Subcutaneous abdominal adipose tissue (tissue), 5 donors: ENCODE measurements around the gene EPN3.
A peak's percentile ranks its signal among the peaks of the same experiment; 100 is the strongest.

Source experiments
- H3K27ac ChIP-seq: one replicate; pipeline ENCODE4 v1.7.0; 2013; ENCODE audit warnings: low read depth, mild to moderate bottlenecking, inconsistent platforms, low read length, moderate library complexity
- H3K27me3 ChIP-seq, 5 donors: one replicate each; pipeline ENCODE4 v1.7.0; 2013; ENCODE audit warnings: low read length in 5 of 5, inconsistent platforms in 1 of 5; ENCODE audit not compliant: control insufficient read depth in 5 of 5, insufficient read depth in 4 of 5
- H3K36me3 ChIP-seq, 5 donors: one replicate each; pipeline ENCODE4 v1.7.0; 2013; ENCODE audit warnings: low read length in 5 of 5; ENCODE audit not compliant: control insufficient read depth in 5 of 5, insufficient read depth in 5 of 5
- H3K4me1 ChIP-seq, 5 donors: one replicate each; pipeline ENCODE4 v1.7.0; 2013; ENCODE audit warnings: low read length in 5 of 5, mild to moderate bottlenecking in 3 of 5, moderate library complexity in 1 of 5; ENCODE audit not compliant: control insufficient read depth in 5 of 5, insufficient read depth in 5 of 5
- H3K4me3 ChIP-seq, 5 donors: one replicate each; pipeline ENCODE4 v1.7.0; 2013; ENCODE audit warnings: low read length in 5 of 5, low read depth in 1 of 5
- H3K9ac ChIP-seq, 5 donors: one replicate each; pipeline ENCODE4 v1.7.0; 2013; ENCODE audit warnings: low read length in 5 of 5, mild to moderate bottlenecking in 4 of 5, moderate library complexity in 3 of 5
- H3K9me3 ChIP-seq, 5 donors: one replicate each; pipeline ENCODE4 v1.7.0; 2013; ENCODE audit warnings: low read length in 5 of 5; ENCODE audit not compliant: control insufficient read depth in 5 of 5
- donor health status: healthy.
- donor health status: healthy.
- donor health status: healthy.
- donor health status: healthy.
- donor health status: healthy.

EPN3 gene

DNA sequence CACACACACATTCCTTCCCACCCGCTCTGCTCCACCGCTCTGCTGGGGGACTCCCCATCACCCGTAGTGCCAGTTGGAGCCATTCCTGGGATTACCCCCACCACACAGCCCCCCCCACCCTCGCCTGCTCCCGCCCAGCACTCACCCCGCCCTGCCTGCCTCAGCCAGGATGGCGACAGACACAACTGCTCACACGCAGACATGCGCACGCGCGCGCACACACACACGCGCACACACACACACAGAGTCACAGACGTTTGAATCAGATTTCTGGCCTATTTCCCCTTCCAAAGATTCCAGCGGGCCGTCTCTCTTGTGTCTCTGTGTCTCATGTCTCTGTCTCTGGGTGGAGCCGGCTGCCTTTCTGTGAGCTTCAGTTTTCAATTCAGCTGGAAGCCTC, 32.4 kb downstream of the EPN3 start:
- Histone ChIP-seq H3K4me3 (no peak overlapping the region), H3K4me1 (peaks cover 0 to 29% (median 14%) of the 10 kb centered on the region in 5 donors), H3K9ac (no peak overlapping the region), H3K9me3 (no peaks in the 10 kb centered on the region), H3K27ac (no peak overlapping the region), H3K27me3 (peaks cover 27 to 53% (median 44%) of the 10 kb centered on the region in 5 donors), H3K36me3 (no peaks in the 10 kb centered on the region)

- H3K4me3 ChIP-seq = no peak overlapping the region
- peaks cover 0 to 22% (median 9%) of the 10 kb centered on the region in 5 donors for H3K4me1 ChIP-seq
- H3K9me3 ChIP-seq = no peaks in the 10 kb centered on the region
- peaks cover 27 to 49% (median 44%) of the 10 kb centered on the region in 5 donors for H3K27me3 ChIP-seq
- H3K9ac ChIP-seq = peak overlapping the region in 1 of 5 donors; percentile 26
- H3K27ac ChIP-seq = no peak overlapping the region
- no peaks in the 10 kb centered on the region for H3K36me3 ChIP-seq
These were observed 33.1 kb downstream of the EPN3 start for GRCh38 chr17:50565402-50566350.

GRCh38 chr17:50566886-50567285, 34.4 kb downstream of the EPN3 start:
- Histone ChIP-seq H3K9ac (no peak overlapping the region), H3K4me1 (peaks cover 0 to 16% (median 4%) of the 10 kb centered on the region in 5 donors), H3K9me3 (no peaks in the 10 kb centered on the region), H3K4me3 (no peak overlapping the region), H3K27ac (no peak overlapping the region), H3K36me3 (no peaks in the 10 kb centered on the region), H3K27me3 (peaks cover 27 to 44% (median 44%) of the 10 kb centered on the region in 5 donors)

DNA sequence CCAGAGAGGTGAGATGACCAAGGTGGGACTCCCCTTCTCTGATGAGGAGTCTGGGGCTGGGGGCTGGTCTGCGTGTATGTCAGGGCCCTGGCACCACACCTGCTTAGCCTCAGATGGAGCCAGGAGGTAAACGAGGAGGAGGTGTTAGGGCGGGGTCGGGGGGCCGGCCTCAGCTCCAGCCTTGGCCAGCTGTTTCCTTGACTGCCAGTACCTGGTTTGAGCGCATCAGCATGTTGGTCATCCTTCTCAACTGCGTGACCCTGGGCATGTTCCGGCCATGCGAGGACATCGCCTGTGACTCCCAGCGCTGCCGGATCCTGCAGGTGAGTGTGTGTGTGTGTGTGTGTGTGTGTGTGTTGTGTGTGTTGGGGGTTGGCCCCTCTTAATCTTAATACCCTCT, 36.1 kb downstream of the EPN3 start:
- H3K4me1 ChIP-seq = peaks cover 0 to 12% (median 4%) of the 10 kb centered on the region in 5 donors
- no peaks in the 10 kb centered on the region for H3K9me3 ChIP-seq
- H3K27me3 ChIP-seq = peaks cover 13 to 31% (median 28%) of the 10 kb centered on the region in 5 donors
- no peak overlapping the region for H3K4me3 ChIP-seq
- H3K27ac ChIP-seq = no peak overlapping the region
- H3K9ac ChIP-seq = no peak overlapping the region
- no peaks in the 10 kb centered on the region for H3K36me3 ChIP-seq

GRCh38 chr17:50569592-50569991, 37.1 kb downstream of the EPN3 start:
- Histone ChIP-seq H3K36me3 (no peaks in the 10 kb centered on the region), H3K4me3 (no peak overlapping the region), H3K27ac (no peak overlapping the region), H3K9me3 (no peaks in the 10 kb centered on the region), H3K9ac (no peak overlapping the region), H3K4me1 (peaks cover 0 to 11% (median 2%) of the 10 kb centered on the region in 5 donors), H3K27me3 (peaks cover 10 to 25% (median 24%) of the 10 kb centered on the region in 5 donors)

- H3K36me3 ChIP-seq = no peaks in the 10 kb centered on the region
- H3K4me3 ChIP-seq = no peak overlapping the region
- H3K9ac ChIP-seq = no peak overlapping the region
- no peak overlapping the region for H3K27ac ChIP-seq
- peaks cover 0 to 8% (median 0%) of the 10 kb centered on the region in 5 donors for H3K4me1 ChIP-seq
- peaks cover 10 to 25% (median 21%) of the 10 kb centered on the region in 5 donors for H3K27me3 ChIP-seq
- H3K9me3 ChIP-seq = no peaks in the 10 kb centered on the region
These were observed 37.5 kb downstream of the EPN3 start for GRCh38 chr17:50570032-50570431.

- Histone ChIP-seq H3K36me3 (no peaks in the 10 kb centered on the region), H3K27ac (no peak overlapping the region), H3K9ac (no peak overlapping the region), H3K4me3 (no peak overlapping the region), H3K27me3 (peaks cover 8 to 23% (median 17%) of the 10 kb centered on the region in 5 donors), H3K4me1 (peaks cover 0 to 3% (median 0%) of the 10 kb centered on the region in 5 donors), H3K9me3 (no peaks in the 10 kb centered on the region)
These were observed 38.0 kb downstream of the EPN3 start for GRCh38 chr17:50570528-50570927.

DNA sequence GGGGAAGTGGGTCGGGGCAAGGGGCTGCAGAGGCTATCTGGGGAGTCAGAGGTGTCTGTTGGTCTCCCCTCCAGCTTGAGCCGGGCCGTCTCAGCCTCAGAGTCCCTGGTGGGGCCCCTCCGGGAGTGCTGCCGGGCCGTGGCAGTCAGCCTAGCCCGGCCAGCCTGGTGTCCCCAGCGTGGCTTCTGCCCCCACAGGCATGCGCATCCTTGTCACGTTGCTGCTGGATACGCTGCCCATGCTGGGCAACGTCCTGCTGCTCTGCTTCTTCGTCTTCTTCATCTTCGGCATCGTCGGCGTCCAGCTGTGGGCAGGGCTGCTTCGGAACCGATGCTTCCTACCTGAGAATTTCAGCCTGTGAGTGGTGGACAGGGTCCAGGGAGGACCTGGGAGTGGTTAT, 39.1 kb downstream of the EPN3 start:
- peaks cover 2 to 11% (median 10%) of the 10 kb centered on the region in 5 donors for H3K27me3 ChIP-seq
- H3K27ac ChIP-seq = no peak overlapping the region
- no peaks in the 10 kb centered on the region for H3K36me3 ChIP-seq
- no peak overlapping the region for H3K9ac ChIP-seq
- H3K4me1 ChIP-seq = no peaks in the 10 kb centered on the region
- no peaks in the 10 kb centered on the region for H3K9me3 ChIP-seq
- no peak overlapping the region for H3K4me3 ChIP-seq

- H3K9me3 ChIP-seq = no peaks in the 10 kb centered on the region
- no peak overlapping the region for H3K27ac ChIP-seq
- H3K9ac ChIP-seq = no peak overlapping the region
- no peak overlapping the region for H3K4me3 ChIP-seq
- peaks cover 2 to 9% (median 3%) of the 10 kb centered on the region in 5 donors for H3K27me3 ChIP-seq
- no peaks in the 10 kb centered on the region for H3K4me1 ChIP-seq
- H3K36me3 ChIP-seq = no peaks in the 10 kb centered on the region
These were observed 40.0 kb downstream of the EPN3 start for GRCh38 chr17:50572541-50572940.

- Histone ChIP-seq H3K27me3 (peaks cover 0 to 14% (median 9%) of the 10 kb centered on the region in 5 donors), H3K9ac (no peak overlapping the region), H3K4me1 (no peaks in the 10 kb centered on the region), H3K36me3 (no peaks in the 10 kb centered on the region), H3K4me3 (no peak overlapping the region), H3K9me3 (no peaks in the 10 kb centered on the region), H3K27ac (no peak overlapping the region)
These were observed 41.5 kb downstream of the EPN3 start for GRCh38 chr17:50573866-50574611.
